ENCODE measurements around the gene OR10D3.

GRCh38 chr11:124143034-124143433 is 40.1 kb upstream of the OR10D3 start:
- TF ChIP-seq EP300 (IDR thresholded peaks at IDR 0.05) (no peak), CTCF (IDR thresholded peaks at IDR 0.05) (no peak), POLR2A (IDR thresholded peaks at IDR 0.05) (no peak), POLR2AphosphoS5 (IDR thresholded peaks at IDR 0.05) (no peak)

Measured in stomach (tissue), 4 donors.